HepG2 (cell line): ENCODE measurements around the gene PTAR1. TPM values are rescaled to one million over a fixed set of nuclear protein-coding genes. Genes with fewer than 3 reads are reported as not detected.

Source experiments
- ARNT2 ChIP-seq: sonication (generic); formaldehyde crosslinking; IDR thresholded peaks from 2 replicates; pipeline ENCODE4 v1.8.0; 2022; ENCODE audit warnings: mild to moderate bottlenecking, low read depth, missing genetic modification reagents, moderate library complexity
- ARNTL ChIP-seq: sonication (generic); formaldehyde crosslinking; IDR thresholded peaks from 2 replicates; pipeline ENCODE4 v1.4.0; 2020; ENCODE audit warnings: mild to moderate bottlenecking, missing genetic modification reagents
- BRF2 ChIP-seq: sonication (generic); formaldehyde crosslinking; IDR thresholded peaks from 2 replicates; pipeline ENCODE4 v1.8.1; 2022; ENCODE audit warnings: mild to moderate bottlenecking, missing genetic modification reagents
- FOXP1 ChIP-seq, 2 experiments: fragments of 450-650 bp in 1 of 2; IDR thresholded peaks; 2 replicates each; pipeline ENCODE4 v1.6.1; 2017 to 2018; ENCODE audit warnings: antibody characterized with exemption in 1 of 2
- GABPA ChIP-seq, 2 experiments: IDR thresholded peaks; 2 replicates each; pipeline ENCODE4 v1.6.1; 2011 to 2016; ENCODE audit warnings: low read depth in 2 of 2, low read length in 1 of 2, missing biosample characterization in 1 of 2, missing genetic modification characterization in 1 of 2
- HNRNPK ChIP-seq: fragments of 200-400 bp; formaldehyde crosslinking; IDR thresholded peaks from 2 replicates; pipeline ENCODE4 v1.6.1; 2018; ENCODE audit warnings: low read length, low read depth, moderate library complexity, mild to moderate bottlenecking; ENCODE audit not compliant: poor library complexity, severe bottlenecking
- KDM3A ChIP-seq: IDR thresholded peaks from 2 replicates; pipeline ENCODE4 v1.6.1; 2018; ENCODE audit warnings: low read depth, missing compliant biosample characterization
- KLF11 ChIP-seq: IDR thresholded peaks from 2 replicates; pipeline ENCODE4 v1.6.1; 2016; ENCODE audit warnings: missing compliant biosample characterization
- KLF15 ChIP-seq: sonication (generic); formaldehyde crosslinking; IDR thresholded peaks from 2 replicates; pipeline ENCODE4 v1.8.1; 2023; ENCODE audit warnings: borderline replicate concordance, mild to moderate bottlenecking, inconsistent platforms, missing genetic modification reagents, mixed read lengths
- LCORL ChIP-seq, 2 experiments: fragments of 450-650 bp in 1 of 2; sonication (generic) in 1 of 2; formaldehyde crosslinking in 1 of 2; IDR thresholded peaks; 2 replicates each; pipeline versions ENCODE4 v1.5.0 to v1.6.1; 2017 to 2020; ENCODE audit warnings: antibody characterized with exemption in 1 of 2, missing genetic modification reagents in 1 of 2
- MTF2 ChIP-seq: sonication (generic); formaldehyde crosslinking; IDR thresholded peaks from 2 replicates; pipeline ENCODE4 v1.5.0; 2020; ENCODE audit warnings: missing genetic modification reagents, borderline replicate concordance
- RARA ChIP-seq: IDR thresholded peaks from 2 replicates; pipeline ENCODE4 v1.6.1; 2016; ENCODE audit warnings: missing genetic modification reagents, missing compliant biosample characterization
- RBM39 ChIP-seq: fragments of 200-400 bp; formaldehyde crosslinking; IDR thresholded peaks from one replicate; pipeline ENCODE4 v1.6.1; 2018; ENCODE audit warnings: antibody characterized with exemption, mild to moderate bottlenecking, low read depth, low read length; ENCODE audit not compliant: poor library complexity, severe bottlenecking
- REPIN1 ChIP-seq: sonication (generic); formaldehyde crosslinking; IDR thresholded peaks from 2 replicates; pipeline ENCODE4 v1.8.0; 2022; ENCODE audit warnings: missing genetic modification reagents, low read depth, mild to moderate bottlenecking, borderline replicate concordance
- SP140L ChIP-seq: sonication (generic); formaldehyde crosslinking; IDR thresholded peaks from 2 replicates; pipeline ENCODE4 v1.4.0; 2020; ENCODE audit warnings: missing genetic modification reagents, borderline replicate concordance
- SRY ChIP-seq: sonication (generic); formaldehyde crosslinking; IDR thresholded peaks from 2 replicates; pipeline ENCODE4 v1.8.0; 2022; ENCODE audit warnings: mild to moderate bottlenecking, missing genetic modification reagents
- THAP11 ChIP-seq: IDR thresholded peaks from 2 replicates; pipeline ENCODE4 v1.6.1; 2016; ENCODE audit warnings: missing biosample characterization, missing genetic modification reagents
- ZNF10 ChIP-seq: sonication (generic); formaldehyde crosslinking; IDR thresholded peaks from 2 replicates; pipeline ENCODE4 v1.4.0; 2020; ENCODE audit warnings: mild to moderate bottlenecking, low read depth, missing genetic modification reagents, borderline replicate concordance
- ZNF121 ChIP-seq: sonication (generic); formaldehyde crosslinking; IDR thresholded peaks from 2 replicates; pipeline ENCODE4 v1.5.0; 2020; ENCODE audit warnings: mild to moderate bottlenecking, missing genetic modification reagents
- ZNF580 ChIP-seq: IDR thresholded peaks from 2 replicates; pipeline ENCODE4 v1.6.1; 2016; ENCODE audit warnings: low read depth, borderline replicate concordance
- ZNF597 ChIP-seq: sonication (generic); formaldehyde crosslinking; IDR thresholded peaks from 2 replicates; pipeline ENCODE4 v1.5.0; 2020; ENCODE audit warnings: missing genetic modification reagents
- ZNF639 ChIP-seq: conservative IDR thresholded peaks from 2 replicates; pipeline ENCODE4 v1.6.1; 2018; ENCODE audit warnings: missing genetic modification reagents
- ZNF704 ChIP-seq: sonication (generic); formaldehyde crosslinking; IDR thresholded peaks from 2 replicates; pipeline ENCODE4 v1.8.1; 2023; ENCODE audit warnings: mild to moderate bottlenecking, inconsistent platforms, moderate library complexity, missing genetic modification reagents, borderline replicate concordance
- ZNF740 ChIP-seq: sonication (generic); formaldehyde crosslinking; IDR thresholded peaks from 2 replicates; pipeline ENCODE4 v1.4.0; 2020; ENCODE audit warnings: missing genetic modification reagents
- ZSCAN9 ChIP-seq: IDR thresholded peaks from 2 replicates; pipeline ENCODE4 v1.6.1; 2016; ENCODE audit warnings: borderline replicate concordance
- ZZZ3 ChIP-seq: sonication (generic); formaldehyde crosslinking; IDR thresholded peaks from 2 replicates; pipeline ENCODE4 v1.4.0; 2020; ENCODE audit warnings: missing genetic modification reagents, mild to moderate bottlenecking, borderline replicate concordance
- polyA plus RNA-seq, 8 experiments: library from polyadenylated mRNA; depleted of rRNA in 3 of 8; stranded (reverse) in 7 of 8; unstranded in 1 of 8; fragments of >200 nt; fragmentation: Illumina TruSeq in 4 of 8; extraction: Trizol in 4 of 8; gene quantifications; 2 replicates each; pipeline versions ENCODE4 v1.2.1 to v1.2.3, GENCODE V29; 2011 to 2016; ENCODE audit warnings: low read depth in 4 of 8, missing spikeins in 1 of 8, mixed read lengths in 1 of 8; ENCODE audit not compliant: insufficient read depth in 1 of 8
- total RNA-seq, 5 experiments: library from RNA; depleted of rRNA; stranded (reverse); fragments of >200 nt; fragmentation: Illumina TruSeq; extraction: Trizol; gene quantifications; 2 replicates each; pipeline ENCODE4 v1.2.3, GENCODE V29; 2016; ENCODE audit warnings: low read depth in 1 of 5

The PTAR1 gene
- total and polyA plus RNA-seq, 2 of the 13 experiments (the other 11 are each of a cell fraction or from before 2014, with no cell fraction given): 26.5 to 42.1 TPM

GRCh38 chr9:69748304-69748703 is 11.5 kb downstream of the PTAR1 start (continued):
- no peak for TF ChIP-seq GABPA (IDR thresholded peaks at IDR 0.05; ENCODE audit: low read depth, low read length)
- TF ChIP-seq GABPA (CRISPR knock-in tag; IDR thresholded peaks at IDR 0.05; ENCODE audit: low read depth): 0 out of 2 replicates have a peak, but pooled peaks have one; percentile 50
- no peak for TF ChIP-seq SRY (CRISPR knock-in tag)
- no peak for TF ChIP-seq ZNF704 (CRISPR knock-in tag)
- TF ChIP-seq ZSCAN9: 0 out of 2 replicates have a peak, but pooled peaks have one; percentile 27
- no peak for TF ChIP-seq SP140L (CRISPR knock-in tag)
- TF ChIP-seq MTF2 (CRISPR knock-in tag): no peak
- no peak for TF ChIP-seq ZZZ3 (CRISPR knock-in tag)
- no peak for TF ChIP-seq REPIN1
- no peak for TF ChIP-seq ZNF580 (CRISPR knock-in tag)
- TF ChIP-seq LCORL (IDR thresholded peaks at IDR 0.05): peak; percentile 97
- TF ChIP-seq LCORL (CRISPR knock-in tag; IDR thresholded peaks at IDR 0.05): peak; percentile 39; the same call in 1 of the 2 replicates
- no peak for TF ChIP-seq ZNF121 (CRISPR knock-in tag)
- TF ChIP-seq ZNF740 (CRISPR knock-in tag): no peak
- TF ChIP-seq BRF2 (CRISPR knock-in tag): no peak
- peak; percentile 66 for TF ChIP-seq RARA (CRISPR knock-in tag)
- TF ChIP-seq ARNTL (CRISPR knock-in tag): no peak
- no peak for TF ChIP-seq ZNF639 (CRISPR knock-in tag)
- no peak for TF ChIP-seq KDM3A (CRISPR knock-in tag)
- TF ChIP-seq KLF15: no peak
- TF ChIP-seq ZNF10 (CRISPR knock-in tag): no peak
- no peak for TF ChIP-seq RBM39
- TF ChIP-seq KLF11: no peak
- no peak for TF ChIP-seq ZNF597 (CRISPR knock-in tag)
- TF ChIP-seq FOXP1 (IDR thresholded peaks at IDR 0.05): no peak
- TF ChIP-seq FOXP1 (CRISPR knock-in tag; IDR thresholded peaks at IDR 0.05): peak; percentile 39; the same call in 1 of the 2 replicates
- TF ChIP-seq THAP11 (CRISPR knock-in tag): 0 out of 2 replicates have a peak, but pooled peaks have one; percentile 15
- TF ChIP-seq HNRNPK: no peak
- TF ChIP-seq ARNT2 (CRISPR knock-in tag): no peak
